H9 (cell line): ENCODE results near the gene OR8B3. TPM values are rescaled to one million over a fixed set of nuclear protein-coding genes. Genes with fewer than 3 reads are reported as not detected.

Experiments
- DNase-seq: peaks from one replicate; pipeline ENCODE4 v3.0.0-alpha.2; 2017
- H2AFZ ChIP-seq: one replicate; pipeline ENCODE4 v1.6.1; 2013; ENCODE audit warnings: mild to moderate bottlenecking, low read length, control low read depth, moderate library complexity
- H2AK5ac ChIP-seq: 2 replicates; pipeline ENCODE4 v1.6.1; 2013; ENCODE audit warnings: low read length, control low read depth, mixed read lengths; ENCODE audit not compliant: insufficient read length
- H2BK120ac ChIP-seq: one replicate; pipeline ENCODE4 v1.6.1; 2013; ENCODE audit warnings: low read depth, mild to moderate bottlenecking, low read length, control low read depth, inconsistent platforms; ENCODE audit not compliant: poor library complexity, severe bottlenecking
- H2BK12ac ChIP-seq: 2 replicates; pipeline ENCODE4 v1.6.1; 2013; ENCODE audit warnings: low read length, control low read depth, mixed read lengths, low read depth; ENCODE audit not compliant: insufficient read length
- H2BK15ac ChIP-seq: 2 replicates; pipeline ENCODE4 v1.6.1; 2013; ENCODE audit warnings: low read depth, low read length, control low read depth
- H2BK20ac ChIP-seq: one replicate; pipeline ENCODE4 v1.6.1; 2013; ENCODE audit warnings: low read depth, mild to moderate bottlenecking, low read length, control low read depth, inconsistent platforms; ENCODE audit not compliant: poor library complexity, severe bottlenecking
- H2BK5ac ChIP-seq: 2 replicates; pipeline ENCODE4 v1.6.1; 2013; ENCODE audit warnings: low read length, control low read depth, mixed read lengths; ENCODE audit not compliant: insufficient read length
- H3K14ac ChIP-seq: 2 replicates; pipeline ENCODE4 v1.6.1; 2013; ENCODE audit warnings: low read length, control low read depth; ENCODE audit not compliant: insufficient read depth
- H3K18ac ChIP-seq: 2 replicates; pipeline ENCODE4 v1.6.1; 2013; ENCODE audit warnings: low read depth, mild to moderate bottlenecking, mixed read lengths, low read length, control low read depth; ENCODE audit not compliant: insufficient read length
- H3K23ac ChIP-seq: 2 replicates; pipeline ENCODE4 v1.6.1; 2013; ENCODE audit warnings: low read length, control low read depth, mixed read lengths, low read depth; ENCODE audit not compliant: insufficient read length
- H3K23me2 ChIP-seq: 2 replicates; pipeline ENCODE4 v1.6.1; 2013; ENCODE audit warnings: low read depth, mild to moderate bottlenecking, mixed read lengths, low read length, control low read depth; ENCODE audit not compliant: insufficient read length, poor library complexity, severe bottlenecking
- H3K27ac ChIP-seq: 2 replicates; pipeline ENCODE4 v1.5.1; 2013; ENCODE audit warnings: low read length, control low read depth, mixed read lengths, low read depth; ENCODE audit not compliant: insufficient read length
- H3K27me3 ChIP-seq: 2 replicates; pipeline ENCODE4 v1.6.1; 2013; ENCODE audit warnings: low read length, control low read depth, inconsistent platforms; ENCODE audit not compliant: insufficient read depth
- H3K4ac ChIP-seq: 2 replicates; pipeline ENCODE4 v1.6.1; 2013; ENCODE audit warnings: low read depth, mild to moderate bottlenecking, control low read depth, inconsistent platforms, low read length, moderate library complexity
- H3K4me1 ChIP-seq: 2 replicates; pipeline ENCODE4 v1.6.1; 2013; ENCODE audit warnings: low read length, control low read depth, inconsistent platforms; ENCODE audit not compliant: insufficient read depth
- H3K4me2 ChIP-seq: 2 replicates; pipeline ENCODE4 v1.6.1; 2013; ENCODE audit warnings: low read length, control low read depth, mixed read lengths; ENCODE audit not compliant: insufficient read length, insufficient read depth
- H3K56ac ChIP-seq: 2 replicates; pipeline ENCODE4 v1.6.1; 2013; ENCODE audit warnings: low read depth, mild to moderate bottlenecking, mixed read lengths, low read length, control low read depth; ENCODE audit not compliant: insufficient read length
- H3K79me1 ChIP-seq: 2 replicates; pipeline ENCODE4 v1.6.1; 2013; ENCODE audit warnings: low read depth, mild to moderate bottlenecking, moderate library complexity, low read length, control low read depth, inconsistent platforms; ENCODE audit not compliant: insufficient read depth, poor library complexity, severe bottlenecking
- H3K79me2 ChIP-seq: 2 replicates; pipeline ENCODE4 v1.6.1; 2013; ENCODE audit warnings: low read length, control low read depth, inconsistent platforms; ENCODE audit not compliant: insufficient read depth
- H3K9ac ChIP-seq: 2 replicates; pipeline ENCODE4 v1.6.1; 2013; ENCODE audit warnings: low read length, control low read depth, mixed read lengths; ENCODE audit not compliant: insufficient read length; ENCODE audit errors: extremely low read depth
- H3K9me3 ChIP-seq: one replicate; pipeline ENCODE4 v1.6.1; 2013; ENCODE audit warnings: low read depth, low read length, inconsistent platforms; ENCODE audit not compliant: control insufficient read depth
- H3T11ph ChIP-seq: one replicate; pipeline ENCODE4 v1.6.1; 2013; ENCODE audit warnings: mild to moderate bottlenecking, low read length, control low read depth, inconsistent platforms
- H4K20me1 ChIP-seq: one replicate; pipeline ENCODE4 v1.6.1; 2013; ENCODE audit not compliant: control insufficient read depth, insufficient read length, insufficient read depth
- H4K5ac ChIP-seq: 2 replicates; pipeline ENCODE4 v1.6.1; 2013; ENCODE audit warnings: low read depth, mild to moderate bottlenecking, mixed read lengths, low read length, control low read depth; ENCODE audit not compliant: insufficient read length
- H4K8ac ChIP-seq: replicated peaks from 2 replicates; pipeline ENCODE4 v1.6.1; 2013; ENCODE audit warnings: low read length, control low read depth, mixed read lengths, low read depth; ENCODE audit not compliant: insufficient read length
- H4K91ac ChIP-seq: 2 replicates; pipeline ENCODE4 v1.6.1; 2013; ENCODE audit warnings: low read depth, mild to moderate bottlenecking, moderate library complexity, mixed read lengths, low read length, control low read depth; ENCODE audit not compliant: insufficient read length
- H3K27ac Mint-ChIP-seq, 3 experiments: 2 replicates in 2 of 3; 3 replicates in 1 of 3; pipeline ENCODE4 v1.8.0; 2020 to 2021; ENCODE audit warnings: mixed read lengths in 3 of 3, mild to moderate bottlenecking in 1 of 3, moderate library complexity in 1 of 3
- H3K27me3 Mint-ChIP-seq: 2 replicates; pipeline ENCODE4 v1.8.0; 2021; ENCODE audit warnings: low read depth, mild to moderate bottlenecking, moderate library complexity, mixed read lengths
- H3K36me3 Mint-ChIP-seq, 3 experiments: 2 replicates in 2 of 3; 3 replicates in 1 of 3; pipeline ENCODE4 v1.8.0; 2020 to 2021; ENCODE audit warnings: low read depth in 3 of 3, mixed read lengths in 3 of 3; ENCODE audit not compliant: insufficient read depth in 1 of 3
- H3K4me1 Mint-ChIP-seq, 2 experiments: 2 replicates each; pipeline ENCODE4 v1.8.0; 2020; ENCODE audit warnings: mixed read lengths in 2 of 2
- H3K4me3 Mint-ChIP-seq, 2 experiments: 2 replicates in 1 of 2; 3 replicates in 1 of 2; pipeline ENCODE4 v1.8.0; 2020 to 2021; ENCODE audit warnings: mild to moderate bottlenecking in 2 of 2, mixed read lengths in 2 of 2, moderate library complexity in 1 of 2
- H3K9me3 Mint-ChIP-seq, 2 experiments: 2 replicates in 1 of 2; 3 replicates in 1 of 2; pipeline ENCODE4 v1.8.0; 2020; ENCODE audit warnings: mild to moderate bottlenecking in 2 of 2, mixed read lengths in 2 of 2, moderate library complexity in 1 of 2
- WGBS: extraction: QIAGEN DNeasy Blood & Tissue Kit; methylation state at CpG from one replicate; pipeline ENCODE4 v1.1.7; 2013; ENCODE audit warnings: missing lambda C conversion rate, low lambda C conversion rate, mixed read lengths; ENCODE audit not compliant: insufficient read length; ENCODE audit errors: extremely low coverage; 5-methylcytosine and 5-hydroxymethylcytosine counted together
- total RNA-seq: library from RNA; stranded (reverse); gene quantifications from 2 replicates; pipeline ENCODE4 v1.2.1, GENCODE V29; 2021
- TF ChIP-seq, protein P1 (sequence below): fragments of 200-600 bp; sonication (generic); conservative IDR thresholded peaks from 3 replicates; pipeline ENCODE4 v1.8.0; 2021; ENCODE audit warnings: antibody characterized with exemption, mild to moderate bottlenecking

OR8B3 gene
- total RNA-seq, 1 experiment from 2014 or later = not detected

DNA sequence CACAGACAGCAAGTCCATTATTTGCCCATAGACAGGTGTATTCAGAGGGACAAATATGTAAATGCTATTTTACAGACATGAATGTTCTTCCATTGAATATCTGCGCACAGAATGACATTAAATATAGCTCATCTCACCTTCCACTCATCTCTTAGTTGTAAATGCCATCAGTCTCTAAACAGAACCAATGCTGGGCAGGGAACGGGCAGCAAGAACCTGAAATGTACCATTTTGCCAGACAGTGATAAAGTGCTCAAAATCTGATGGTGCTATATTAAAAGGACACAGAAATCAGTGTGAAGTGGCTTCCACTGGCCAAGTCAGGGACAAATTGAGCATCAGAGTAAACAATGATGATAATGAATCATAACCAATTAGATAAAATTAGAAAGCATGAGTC lies 35.9 kb upstream of the OR8B3 start:
- Histone ChIP-seq H4K20me1 (no peaks in the 10 kb centered on the region), H2BK5ac (no peak overlapping the region), H3K4me1 (no peaks in the 10 kb centered on the region), H2BK12ac (no peak overlapping the region), H3K27ac (no peak overlapping the region), H4K91ac (no peak overlapping the region), H2AFZ (no peak overlapping the region), H3K4ac (no peak overlapping the region), H3K79me1 (no peaks in the 10 kb centered on the region), H3K56ac (no peak overlapping the region), H2AK5ac (no peak overlapping the region), H3K23me2 (no peaks in the 10 kb centered on the region), H3K14ac (no peak overlapping the region), H3K18ac (no peak overlapping the region), H4K8ac (no peak overlapping the region), H3K23ac (no peak overlapping the region), H3T11ph (no peak overlapping the region), H2BK120ac (no peak overlapping the region), H3K79me2 (no peaks in the 10 kb centered on the region), H3K9ac (no peak overlapping the region), H2BK15ac (no peak overlapping the region), H3K9me3 (no peaks in the 10 kb centered on the region), H3K27me3 (no peaks in the 10 kb centered on the region), H4K5ac (no peak overlapping the region), H2BK20ac (no peak overlapping the region), H3K4me2 (no peak overlapping the region)
- Mint-ChIP-seq H3K27me3 (peaks cover 6% of the 10 kb centered on the region), H3K27ac (no peak overlapping the region), H3K9me3 (peaks cover 2 to 3% of the 10 kb centered on the region in 2 experiments; a peak in 3 of 5 replicates), H3K36me3 (peaks cover 0 to 1% (median 0%) of the 10 kb centered on the region in 3 experiments; a peak in 1 of 7 replicates), H3K4me3 (no peak overlapping the region), H3K4me1 (no peaks in the 10 kb centered on the region)
- WGBS = no CpG with 5 or more reads among the region's 2 CpGs
- no peak for DNase-seq
- TF ChIP-seq, protein P1, sequence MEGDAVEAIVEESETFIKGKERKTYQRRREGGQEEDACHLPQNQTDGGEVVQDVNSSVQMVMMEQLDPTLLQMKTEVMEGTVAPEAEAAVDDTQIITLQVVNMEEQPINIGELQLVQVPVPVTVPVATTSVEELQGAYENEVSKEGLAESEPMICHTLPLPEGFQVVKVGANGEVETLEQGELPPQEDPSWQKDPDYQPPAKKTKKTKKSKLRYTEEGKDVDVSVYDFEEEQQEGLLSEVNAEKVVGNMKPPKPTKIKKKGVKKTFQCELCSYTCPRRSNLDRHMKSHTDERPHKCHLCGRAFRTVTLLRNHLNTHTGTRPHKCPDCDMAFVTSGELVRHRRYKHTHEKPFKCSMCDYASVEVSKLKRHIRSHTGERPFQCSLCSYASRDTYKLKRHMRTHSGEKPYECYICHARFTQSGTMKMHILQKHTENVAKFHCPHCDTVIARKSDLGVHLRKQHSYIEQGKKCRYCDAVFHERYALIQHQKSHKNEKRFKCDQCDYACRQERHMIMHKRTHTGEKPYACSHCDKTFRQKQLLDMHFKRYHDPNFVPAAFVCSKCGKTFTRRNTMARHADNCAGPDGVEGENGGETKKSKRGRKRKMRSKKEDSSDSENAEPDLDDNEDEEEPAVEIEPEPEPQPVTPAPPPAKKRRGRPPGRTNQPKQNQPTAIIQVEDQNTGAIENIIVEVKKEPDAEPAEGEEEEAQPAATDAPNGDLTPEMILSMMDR = no peak
